Right lung (tissue), 5 donors: ENCODE measurements around the gene ASB11. TPM values are rescaled to one million over a fixed set of nuclear protein-coding genes. Genes with fewer than 3 reads are reported as not detected.

ENCODE experiments used
- polyA plus RNA-seq, 5 donors: library from polyadenylated mRNA; unstranded; fragments of 120-200 nt; gene quantifications; one replicate each; pipeline versions ENCODE4 v1.2.1 to v1.2.3, GENCODE V29; 2013; ENCODE audit warnings: inconsistent platforms in 1 of 5, low replicate concordance in 1 of 5; ENCODE audit not compliant: insufficient read length in 5 of 5, insufficient read depth in 1 of 5

The ASB11 gene
- polyA plus RNA-seq, 5 donors = 0.21 to 0.53 (median 0.31) TPM

Other genes with a start within 250 kb of the ASB11 start
- gene ASB9, start 45.6 kb downstream of the ASB11 start, polyA plus RNA-seq = 10 to 100 TPM in 4 of 5 donors, 1 to 10 TPM in 1; 9.6 to 12.3 (median 11.3) TPM
- gene PIGA, start 19.9 kb upstream of the ASB11 start, polyA plus RNA-seq = 10 to 100 TPM; 15.8 to 27.7 (median 25.6) TPM
- 10 to 100 TPM; 39.5 to 67.3 (median 47.4) TPM for gene VEGFD, start 68.8 kb upstream of the ASB11 start, polyA plus RNA-seq
- gene PIR, start 177.7 kb upstream of the ASB11 start, polyA plus RNA-seq = 10 to 100 TPM in 2 of 5 donors, 1 to 10 TPM in 3; 8.3 to 13.9 (median 9.6) TPM
- gene BMX, start 185.2 kb upstream of the ASB11 start, polyA plus RNA-seq = 1 to 10 TPM; 1.3 to 5.7 (median 1.8) TPM